Keratinocyte (primary cell): ENCODE results near the gene SUGCT.

Experiments
- EZH2 ChIP-seq: IDR thresholded peaks from one replicate; pipeline ENCODE4 v1.6.1; 2012; ENCODE audit warnings: inconsistent platforms, mild to moderate bottlenecking, low read length, moderate library complexity
- TF ChIP-seq, protein P1 (sequence below), 3 experiments: IDR thresholded peaks in 1 of 3; conservative IDR thresholded peaks in 1 of 3; optimal IDR thresholded peaks in 1 of 3; 2 replicates in 2 of 3; 3 replicates in 1 of 3; pipeline versions ENCODE3 to v1.5.1; 2011; ENCODE audit warnings: low read length in 3 of 3, mild to moderate bottlenecking in 3 of 3, moderate library complexity in 2 of 3, control low read depth in 1 of 3, inconsistent platforms in 1 of 3; ENCODE audit not compliant: insufficient read depth in 2 of 3; ENCODE audit errors: extremely low read depth in 1 of 3

DNA sequence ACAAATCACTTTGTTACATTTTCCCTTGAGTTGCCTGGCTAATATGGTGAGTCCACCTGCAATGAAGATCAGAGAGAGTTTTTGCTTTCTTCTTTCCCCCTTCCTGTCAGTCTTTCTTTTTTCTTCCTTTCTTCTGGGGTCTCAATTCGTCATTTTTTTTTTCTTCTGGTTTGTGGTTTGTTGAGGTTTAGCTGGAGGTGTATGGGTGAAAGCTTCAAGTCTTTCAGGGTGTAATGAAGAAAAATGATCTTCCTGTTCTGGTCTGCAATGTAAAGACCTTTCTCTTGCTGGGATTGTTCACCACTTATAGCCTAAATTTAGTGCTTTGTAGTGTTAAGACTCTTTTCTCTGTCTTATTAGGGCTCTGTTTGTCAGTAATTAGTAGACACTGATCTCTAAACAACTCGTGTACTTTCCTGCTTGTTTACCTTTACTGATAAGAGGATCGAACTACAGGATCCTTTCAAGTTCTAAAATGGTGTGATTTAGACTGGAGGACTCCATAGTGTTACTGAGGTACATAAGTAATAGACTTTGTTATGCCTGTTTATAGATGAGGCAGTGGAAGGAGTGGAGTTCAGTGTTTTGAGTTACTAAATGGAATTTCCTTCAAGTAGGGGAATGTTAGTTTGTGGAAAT is 129.1 kb downstream of the SUGCT start:
- TF ChIP-seq, protein P1, sequence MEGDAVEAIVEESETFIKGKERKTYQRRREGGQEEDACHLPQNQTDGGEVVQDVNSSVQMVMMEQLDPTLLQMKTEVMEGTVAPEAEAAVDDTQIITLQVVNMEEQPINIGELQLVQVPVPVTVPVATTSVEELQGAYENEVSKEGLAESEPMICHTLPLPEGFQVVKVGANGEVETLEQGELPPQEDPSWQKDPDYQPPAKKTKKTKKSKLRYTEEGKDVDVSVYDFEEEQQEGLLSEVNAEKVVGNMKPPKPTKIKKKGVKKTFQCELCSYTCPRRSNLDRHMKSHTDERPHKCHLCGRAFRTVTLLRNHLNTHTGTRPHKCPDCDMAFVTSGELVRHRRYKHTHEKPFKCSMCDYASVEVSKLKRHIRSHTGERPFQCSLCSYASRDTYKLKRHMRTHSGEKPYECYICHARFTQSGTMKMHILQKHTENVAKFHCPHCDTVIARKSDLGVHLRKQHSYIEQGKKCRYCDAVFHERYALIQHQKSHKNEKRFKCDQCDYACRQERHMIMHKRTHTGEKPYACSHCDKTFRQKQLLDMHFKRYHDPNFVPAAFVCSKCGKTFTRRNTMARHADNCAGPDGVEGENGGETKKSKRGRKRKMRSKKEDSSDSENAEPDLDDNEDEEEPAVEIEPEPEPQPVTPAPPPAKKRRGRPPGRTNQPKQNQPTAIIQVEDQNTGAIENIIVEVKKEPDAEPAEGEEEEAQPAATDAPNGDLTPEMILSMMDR (optimal IDR thresholded peaks at IDR 0.05 in 1 of 3, IDR thresholded peaks at IDR 0.05 in 1 of 3, conservative IDR thresholded peaks at IDR 0.05 in 1 of 3; ENCODE audit: extremely low read depth in 1 of 3, insufficient read depth in 2 of 3, low read length in 3 of 3): no peak
- TF ChIP-seq EZH2: no peak
